WTC11 (cell line): ENCODE data around the gene YARS2. TPM values are rescaled to one million over a fixed set of nuclear protein-coding genes. Genes with fewer than 3 reads are reported as not detected.

Experiments used
- ATAC-seq: fragments of 200-7000 bp; cut with Tn5 transposase; 2 replicates; pipeline ENCODE4 v1.10.0; 2021; ENCODE audit warnings: mild to moderate bottlenecking, moderate library complexity
- CTCF ChIA-PET: fragments of 300-600 bp; sonication (Branson Sonifier 250); formaldehyde crosslinking; loops from one replicate; lab custom pipeline; 2021; ENCODE audit warnings: antibody characterized with exemption; lab: Charles Lee
- POLR2A ChIA-PET: fragments of 350-600 bp; sonication (Branson Sonifier 250); formaldehyde crosslinking; loops from one replicate; lab custom pipeline; 2021; ENCODE audit warnings: antibody characterized with exemption; lab: Charles Lee
- DNase-seq: peaks from one replicate; pipeline ENCODE4 v3.0.0; 2021; ENCODE audit warnings: low spot score
- H3K27ac Mint-ChIP-seq: 2 replicates; pipeline ENCODE4 v1.8.0; 2021; ENCODE audit warnings: mixed read lengths
- H3K27me3 Mint-ChIP-seq: 2 replicates; pipeline ENCODE4 v1.8.0; 2021; ENCODE audit warnings: low read depth, mild to moderate bottlenecking, moderate library complexity, mixed read lengths
- H3K36me3 Mint-ChIP-seq: 2 replicates; pipeline ENCODE4 v1.8.0; 2021; ENCODE audit warnings: mixed read lengths
- H3K4me1 Mint-ChIP-seq: 2 replicates; pipeline ENCODE4 v1.8.0; 2022; ENCODE audit warnings: mixed read lengths
- H3K4me3 Mint-ChIP-seq: 2 replicates; pipeline ENCODE4 v1.8.0; 2021; ENCODE audit warnings: mild to moderate bottlenecking, moderate library complexity, mixed read lengths
- H3K9me3 Mint-ChIP-seq: 2 replicates; pipeline ENCODE4 v1.8.0; 2021; ENCODE audit warnings: mixed read lengths
- CREM ChIP-seq: sonication (generic); formaldehyde crosslinking; IDR thresholded peaks from 2 replicates; pipeline ENCODE4 v1.8.1; 2022; ENCODE audit warnings: mild to moderate bottlenecking, missing genetic modification reagents, moderate library complexity
- FOXJ3 ChIP-seq: sonication (generic); formaldehyde crosslinking; IDR thresholded peaks from 2 replicates; pipeline ENCODE4 v1.9.0; 2021; ENCODE audit warnings: missing genetic modification reagents, mild to moderate bottlenecking, borderline replicate concordance
- HMGA2 ChIP-seq: fragments of 250-450 bp; sonication (Bioruptor Pico); IDR thresholded peaks from 2 replicates; pipeline ENCODE4 v1.4.0; 2021; ENCODE audit warnings: mild to moderate bottlenecking, moderate library complexity
- NR2C2 ChIP-seq: sonication (generic); formaldehyde crosslinking; IDR thresholded peaks from 2 replicates; pipeline ENCODE4 v1.8.0; 2022; ENCODE audit warnings: mild to moderate bottlenecking, missing genetic modification reagents
- NR3C1 ChIP-seq: sonication (generic); formaldehyde crosslinking; conservative IDR thresholded peaks from 2 replicates; pipeline ENCODE4 v1.8.1; 2023; ENCODE audit warnings: low read depth, mild to moderate bottlenecking, missing genetic modification reagents
- RORB ChIP-seq: fragments of 250-450 bp; sonication (Bioruptor Pico); IDR thresholded peaks from 2 replicates; pipeline ENCODE4 v1.9.0; 2021; ENCODE audit warnings: mild to moderate bottlenecking
- SMAD4 ChIP-seq: sonication (generic); formaldehyde crosslinking; IDR thresholded peaks from 2 replicates; pipeline ENCODE4 v1.8.0; 2022; ENCODE audit warnings: mild to moderate bottlenecking, missing genetic modification reagents
- ZBTB21 ChIP-seq: sonication (generic); formaldehyde crosslinking; IDR thresholded peaks from 2 replicates; pipeline ENCODE4 v1.8.1; 2023; ENCODE audit warnings: mild to moderate bottlenecking, missing genetic modification reagents, borderline replicate concordance
- ZNF121 ChIP-seq: sonication (generic); formaldehyde crosslinking; IDR thresholded peaks from 2 replicates; pipeline ENCODE4 v1.8.0; 2023; ENCODE audit warnings: missing genetic modification reagents
- ZNF232 ChIP-seq: sonication (generic); formaldehyde crosslinking; IDR thresholded peaks from 2 replicates; pipeline ENCODE4 v1.8.0; 2022; ENCODE audit warnings: mild to moderate bottlenecking, missing genetic modification reagents
- total RNA-seq: library from RNA; stranded (reverse); gene quantifications from 3 replicates; pipeline ENCODE4 v1.2.3, GENCODE V29; 2021
- TF ChIP-seq, protein P1 (sequence below): fragments of 250-450 bp; sonication (Bioruptor Pico); IDR thresholded peaks from 2 replicates; pipeline ENCODE4 v1.9.0; 2021; ENCODE audit warnings: mild to moderate bottlenecking, borderline replicate concordance
- TF ChIP-seq, protein P2 (sequence below): fragments of 250-450 bp; sonication (Bioruptor Pico); IDR thresholded peaks from 2 replicates; pipeline ENCODE4 v1.8.0; 2021; ENCODE audit warnings: mild to moderate bottlenecking
- TF ChIP-seq, protein P3 (sequence below): sonication (generic); formaldehyde crosslinking; IDR thresholded peaks from 2 replicates; pipeline ENCODE4 v1.8.1; 2023; ENCODE audit warnings: mild to moderate bottlenecking, missing genetic modification reagents
- TF ChIP-seq, protein P4 (sequence below): sonication (generic); formaldehyde crosslinking; IDR thresholded peaks from 2 replicates; pipeline ENCODE4 v1.8.0; 2022; ENCODE audit warnings: mild to moderate bottlenecking, missing genetic modification reagents
- TF ChIP-seq, protein P5 (sequence below): sonication (generic); formaldehyde crosslinking; IDR thresholded peaks from 2 replicates; pipeline ENCODE4 v1.8.1; 2023; ENCODE audit warnings: mild to moderate bottlenecking, missing genetic modification reagents, moderate library complexity
- TF ChIP-seq, protein P6 (sequence below): sonication (generic); formaldehyde crosslinking; conservative IDR thresholded peaks from 2 replicates; pipeline ENCODE4 v1.8.1; 2022; ENCODE audit warnings: mild to moderate bottlenecking, missing genetic modification reagents
- TF ChIP-seq, protein P7 (sequence below): fragments of 250-450 bp; sonication (Bioruptor Pico); IDR thresholded peaks from 2 replicates; pipeline ENCODE4 v1.9.0; 2021; ENCODE audit warnings: mild to moderate bottlenecking
- TF ChIP-seq, protein P8 (sequence below): sonication (generic); formaldehyde crosslinking; IDR thresholded peaks from 2 replicates; pipeline ENCODE4 v1.8.1; 2022; ENCODE audit warnings: low read depth, missing genetic modification reagents, borderline replicate concordance
- TF ChIP-seq, protein P9 (sequence below): sonication (generic); formaldehyde crosslinking; IDR thresholded peaks from 2 replicates; pipeline ENCODE4 v1.8.1; 2023; ENCODE audit warnings: mild to moderate bottlenecking, missing genetic modification reagents, moderate library complexity

The YARS2 gene
- total RNA-seq, 1 experiment from 2014 or later, result 41.4 TPM

DNA sequence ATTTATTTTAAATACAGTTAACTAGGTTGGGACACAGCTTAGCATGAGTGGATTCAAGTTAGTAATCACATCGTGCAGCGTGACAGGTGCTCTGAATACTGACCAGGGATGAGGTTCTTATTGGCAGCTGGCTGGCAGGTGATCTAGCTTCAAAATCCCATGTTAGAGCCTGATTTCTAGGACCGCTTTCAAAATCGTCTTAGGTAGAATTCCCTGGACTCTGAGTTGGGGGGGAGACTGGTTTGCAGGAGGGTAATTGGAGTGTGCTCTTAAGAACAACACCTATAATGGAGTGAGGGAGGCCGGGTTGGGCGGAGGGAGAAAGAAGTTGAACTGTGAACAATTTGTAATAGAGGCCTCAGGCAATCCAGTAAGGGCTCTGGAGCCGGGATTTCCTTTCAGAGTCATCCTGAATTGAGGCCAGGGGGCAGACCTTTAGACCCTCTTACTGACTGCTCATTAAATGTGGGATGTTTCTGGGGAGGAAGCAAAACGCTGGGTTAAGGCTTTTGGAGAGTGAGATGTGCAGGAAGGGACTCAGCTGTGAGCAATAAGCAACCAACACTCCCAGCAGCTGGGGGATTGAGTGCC, 874 bp upstream of the YARS2 start (continued):
- TF ChIP-seq, protein P1, sequence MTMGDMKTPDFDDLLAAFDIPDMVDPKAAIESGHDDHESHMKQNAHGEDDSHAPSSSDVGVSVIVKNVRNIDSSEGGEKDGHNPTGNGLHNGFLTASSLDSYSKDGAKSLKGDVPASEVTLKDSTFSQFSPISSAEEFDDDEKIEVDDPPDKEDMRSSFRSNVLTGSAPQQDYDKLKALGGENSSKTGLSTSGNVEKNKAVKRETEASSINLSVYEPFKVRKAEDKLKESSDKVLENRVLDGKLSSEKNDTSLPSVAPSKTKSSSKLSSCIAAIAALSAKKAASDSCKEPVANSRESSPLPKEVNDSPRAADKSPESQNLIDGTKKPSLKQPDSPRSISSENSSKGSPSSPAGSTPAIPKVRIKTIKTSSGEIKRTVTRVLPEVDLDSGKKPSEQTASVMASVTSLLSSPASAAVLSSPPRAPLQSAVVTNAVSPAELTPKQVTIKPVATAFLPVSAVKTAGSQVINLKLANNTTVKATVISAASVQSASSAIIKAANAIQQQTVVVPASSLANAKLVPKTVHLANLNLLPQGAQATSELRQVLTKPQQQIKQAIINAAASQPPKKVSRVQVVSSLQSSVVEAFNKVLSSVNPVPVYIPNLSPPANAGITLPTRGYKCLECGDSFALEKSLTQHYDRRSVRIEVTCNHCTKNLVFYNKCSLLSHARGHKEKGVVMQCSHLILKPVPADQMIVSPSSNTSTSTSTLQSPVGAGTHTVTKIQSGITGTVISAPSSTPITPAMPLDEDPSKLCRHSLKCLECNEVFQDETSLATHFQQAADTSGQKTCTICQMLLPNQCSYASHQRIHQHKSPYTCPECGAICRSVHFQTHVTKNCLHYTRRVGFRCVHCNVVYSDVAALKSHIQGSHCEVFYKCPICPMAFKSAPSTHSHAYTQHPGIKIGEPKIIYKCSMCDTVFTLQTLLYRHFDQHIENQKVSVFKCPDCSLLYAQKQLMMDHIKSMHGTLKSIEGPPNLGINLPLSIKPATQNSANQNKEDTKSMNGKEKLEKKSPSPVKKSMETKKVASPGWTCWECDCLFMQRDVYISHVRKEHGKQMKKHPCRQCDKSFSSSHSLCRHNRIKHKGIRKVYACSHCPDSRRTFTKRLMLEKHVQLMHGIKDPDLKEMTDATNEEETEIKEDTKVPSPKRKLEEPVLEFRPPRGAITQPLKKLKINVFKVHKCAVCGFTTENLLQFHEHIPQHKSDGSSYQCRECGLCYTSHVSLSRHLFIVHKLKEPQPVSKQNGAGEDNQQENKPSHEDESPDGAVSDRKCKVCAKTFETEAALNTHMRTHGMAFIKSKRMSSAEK, result no peak
- TF ChIP-seq SMAD4 (CRISPR knock-in tag), result no peak
- TF ChIP-seq ZNF232 (CRISPR knock-in tag), result no peak
- TF ChIP-seq ZBTB21 (CRISPR knock-in tag), result no peak
- TF ChIP-seq, protein P2, sequence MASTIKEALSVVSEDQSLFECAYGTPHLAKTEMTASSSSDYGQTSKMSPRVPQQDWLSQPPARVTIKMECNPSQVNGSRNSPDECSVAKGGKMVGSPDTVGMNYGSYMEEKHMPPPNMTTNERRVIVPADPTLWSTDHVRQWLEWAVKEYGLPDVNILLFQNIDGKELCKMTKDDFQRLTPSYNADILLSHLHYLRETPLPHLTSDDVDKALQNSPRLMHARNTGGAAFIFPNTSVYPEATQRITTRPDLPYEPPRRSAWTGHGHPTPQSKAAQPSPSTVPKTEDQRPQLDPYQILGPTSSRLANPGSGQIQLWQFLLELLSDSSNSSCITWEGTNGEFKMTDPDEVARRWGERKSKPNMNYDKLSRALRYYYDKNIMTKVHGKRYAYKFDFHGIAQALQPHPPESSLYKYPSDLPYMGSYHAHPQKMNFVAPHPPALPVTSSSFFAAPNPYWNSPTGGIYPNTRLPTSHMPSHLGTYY, result no peak
- no peak for TF ChIP-seq NR2C2
- TF ChIP-seq, protein P3, sequence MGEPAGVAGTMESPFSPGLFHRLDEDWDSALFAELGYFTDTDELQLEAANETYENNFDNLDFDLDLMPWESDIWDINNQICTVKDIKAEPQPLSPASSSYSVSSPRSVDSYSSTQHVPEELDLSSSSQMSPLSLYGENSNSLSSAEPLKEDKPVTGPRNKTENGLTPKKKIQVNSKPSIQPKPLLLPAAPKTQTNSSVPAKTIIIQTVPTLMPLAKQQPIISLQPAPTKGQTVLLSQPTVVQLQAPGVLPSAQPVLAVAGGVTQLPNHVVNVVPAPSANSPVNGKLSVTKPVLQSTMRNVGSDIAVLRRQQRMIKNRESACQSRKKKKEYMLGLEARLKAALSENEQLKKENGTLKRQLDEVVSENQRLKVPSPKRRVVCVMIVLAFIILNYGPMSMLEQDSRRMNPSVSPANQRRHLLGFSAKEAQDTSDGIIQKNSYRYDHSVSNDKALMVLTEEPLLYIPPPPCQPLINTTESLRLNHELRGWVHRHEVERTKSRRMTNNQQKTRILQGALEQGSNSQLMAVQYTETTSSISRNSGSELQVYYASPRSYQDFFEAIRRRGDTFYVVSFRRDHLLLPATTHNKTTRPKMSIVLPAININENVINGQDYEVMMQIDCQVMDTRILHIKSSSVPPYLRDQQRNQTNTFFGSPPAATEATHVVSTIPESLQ (CRISPR knock-in tag), result no peak
- TF ChIP-seq ZNF121, result no peak
- no peak for TF ChIP-seq HMGA2 (CRISPR knock-in tag)
- TF ChIP-seq, all 79 proteins: peak for 0

DNA sequence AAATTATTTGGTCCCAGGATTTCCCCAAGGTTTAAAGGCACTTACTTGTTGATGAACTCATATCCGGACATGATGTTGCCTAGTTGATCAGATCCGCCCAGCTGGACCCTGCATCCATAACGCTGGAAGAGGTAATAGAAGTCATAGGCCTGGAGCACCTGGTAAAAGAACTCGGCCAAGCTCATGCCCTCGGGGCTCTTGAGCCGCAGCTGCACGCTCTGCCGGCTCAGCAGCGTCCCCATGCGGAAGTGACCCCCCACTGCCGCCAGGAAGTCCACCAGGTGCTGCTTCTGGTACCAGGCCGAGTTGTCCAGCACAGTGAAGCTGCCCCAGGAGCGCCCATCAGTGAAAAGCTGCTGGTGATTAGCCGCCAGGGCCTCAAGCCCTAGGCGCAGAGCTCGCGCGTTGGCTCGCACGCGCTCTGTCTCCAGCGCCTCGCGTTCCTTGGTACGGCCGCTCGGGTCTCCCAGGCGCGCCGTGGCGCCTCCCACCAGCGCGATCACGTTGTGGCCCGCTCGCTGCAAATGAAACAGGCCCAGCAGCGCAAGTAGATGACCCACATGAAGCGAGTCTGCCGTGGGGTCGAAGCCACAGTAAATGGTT, 545 bp downstream of the YARS2 start:
- peak overlapping the region; percentile 74 for H3K27ac Mint-ChIP-seq
- H3K9me3 Mint-ChIP-seq, result no peaks in the 10 kb centered on the region
- H3K4me3 Mint-ChIP-seq, result peak overlapping the region; percentile 89
- DNase-seq, result peak; percentile 88
- POLR2A ChIA-PET, result interaction anchor here (0.6 to 1.8 kb wide), 9 partner anchors 9 to 355 kb away, joined by 3 to 14 read pairs (median 4); partner anchors contain the start of genes DNM1L and PKP2
- peaks cover 34% of the 10 kb centered on the region for H3K36me3 Mint-ChIP-seq
- peak; percentile 74 for ATAC-seq
- peaks cover 20% of the 10 kb centered on the region for H3K4me1 Mint-ChIP-seq
- CTCF ChIA-PET, result interaction anchor here (0.5 to 4.2 kb wide), 72 partner anchors 9 to 1280 kb away, joined by 3 to 62 read pairs (median 4); partner anchors contain the start of genes ALG10, DNM1L and PKP2
- H3K27me3 Mint-ChIP-seq, result no peaks in the 10 kb centered on the region; the same call in 1 of the 2 replicates
- TF ChIP-seq, protein P4, sequence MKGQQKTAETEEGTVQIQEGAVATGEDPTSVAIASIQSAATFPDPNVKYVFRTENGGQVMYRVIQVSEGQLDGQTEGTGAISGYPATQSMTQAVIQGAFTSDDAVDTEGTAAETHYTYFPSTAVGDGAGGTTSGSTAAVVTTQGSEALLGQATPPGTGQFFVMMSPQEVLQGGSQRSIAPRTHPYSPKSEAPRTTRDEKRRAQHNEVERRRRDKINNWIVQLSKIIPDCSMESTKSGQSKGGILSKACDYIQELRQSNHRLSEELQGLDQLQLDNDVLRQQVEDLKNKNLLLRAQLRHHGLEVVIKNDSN (CRISPR knock-in tag), result no peak
- no peak for TF ChIP-seq RORB (CRISPR knock-in tag)
- no peak for TF ChIP-seq FOXJ3 (CRISPR knock-in tag)
- TF ChIP-seq CREM, result no peak
- TF ChIP-seq, protein P5, sequence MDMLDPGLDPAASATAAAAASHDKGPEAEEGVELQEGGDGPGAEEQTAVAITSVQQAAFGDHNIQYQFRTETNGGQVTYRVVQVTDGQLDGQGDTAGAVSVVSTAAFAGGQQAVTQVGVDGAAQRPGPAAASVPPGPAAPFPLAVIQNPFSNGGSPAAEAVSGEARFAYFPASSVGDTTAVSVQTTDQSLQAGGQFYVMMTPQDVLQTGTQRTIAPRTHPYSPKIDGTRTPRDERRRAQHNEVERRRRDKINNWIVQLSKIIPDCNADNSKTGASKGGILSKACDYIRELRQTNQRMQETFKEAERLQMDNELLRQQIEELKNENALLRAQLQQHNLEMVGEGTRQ (CRISPR knock-in tag), result peak; percentile 29; the same call in 1 of the 2 replicates
- TF ChIP-seq, protein P3 (CRISPR knock-in tag), result no peak
- TF ChIP-seq ZNF121, result peak; percentile 85; the same call in 1 of the 2 replicates
- TF ChIP-seq NR3C1, result no peak
- TF ChIP-seq, protein P6, sequence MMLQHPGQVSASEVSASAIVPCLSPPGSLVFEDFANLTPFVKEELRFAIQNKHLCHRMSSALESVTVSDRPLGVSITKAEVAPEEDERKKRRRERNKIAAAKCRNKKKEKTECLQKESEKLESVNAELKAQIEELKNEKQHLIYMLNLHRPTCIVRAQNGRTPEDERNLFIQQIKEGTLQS (CRISPR knock-in tag), result no peak
- TF ChIP-seq, protein P7, sequence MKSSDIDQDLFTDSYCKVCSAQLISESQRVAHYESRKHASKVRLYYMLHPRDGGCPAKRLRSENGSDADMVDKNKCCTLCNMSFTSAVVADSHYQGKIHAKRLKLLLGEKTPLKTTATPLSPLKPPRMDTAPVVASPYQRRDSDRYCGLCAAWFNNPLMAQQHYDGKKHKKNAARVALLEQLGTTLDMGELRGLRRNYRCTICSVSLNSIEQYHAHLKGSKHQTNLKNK (CRISPR knock-in tag), result no peak
- TF ChIP-seq, protein P8, sequence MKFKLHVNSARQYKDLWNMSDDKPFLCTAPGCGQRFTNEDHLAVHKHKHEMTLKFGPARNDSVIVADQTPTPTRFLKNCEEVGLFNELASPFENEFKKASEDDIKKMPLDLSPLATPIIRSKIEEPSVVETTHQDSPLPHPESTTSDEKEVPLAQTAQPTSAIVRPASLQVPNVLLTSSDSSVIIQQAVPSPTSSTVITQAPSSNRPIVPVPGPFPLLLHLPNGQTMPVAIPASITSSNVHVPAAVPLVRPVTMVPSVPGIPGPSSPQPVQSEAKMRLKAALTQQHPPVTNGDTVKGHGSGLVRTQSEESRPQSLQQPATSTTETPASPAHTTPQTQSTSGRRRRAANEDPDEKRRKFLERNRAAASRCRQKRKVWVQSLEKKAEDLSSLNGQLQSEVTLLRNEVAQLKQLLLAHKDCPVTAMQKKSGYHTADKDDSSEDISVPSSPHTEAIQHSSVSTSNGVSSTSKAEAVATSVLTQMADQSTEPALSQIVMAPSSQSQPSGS (CRISPR knock-in tag), result no peak
- TF ChIP-seq, protein P9, sequence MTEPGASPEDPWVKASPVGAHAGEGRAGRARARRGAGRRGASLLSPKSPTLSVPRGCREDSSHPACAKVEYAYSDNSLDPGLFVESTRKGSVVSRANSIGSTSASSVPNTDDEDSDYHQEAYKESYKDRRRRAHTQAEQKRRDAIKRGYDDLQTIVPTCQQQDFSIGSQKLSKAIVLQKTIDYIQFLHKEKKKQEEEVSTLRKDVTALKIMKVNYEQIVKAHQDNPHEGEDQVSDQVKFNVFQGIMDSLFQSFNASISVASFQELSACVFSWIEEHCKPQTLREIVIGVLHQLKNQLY, result no peak
